HepG2 (cell line): ENCODE measurements around the gene OLFM1. TPM values are rescaled to one million over a fixed set of nuclear protein-coding genes. Genes with fewer than 3 reads are reported as not detected.

Experiments used
- ATAC-seq: fragments of 200-7000 bp; cut with Tn5 transposase; 3 replicates; pipeline ENCODE4 v1.9.1; 2020; ENCODE audit warnings: mild to moderate bottlenecking, moderate library complexity
- BruUV-seq: library from RNA; stranded (reverse); fragments of 400-500 nt; replicated peaks from 2 replicates; lab custom pipeline; 2021; lab: Mats Ljungman, UMichigan
- CTCF ChIA-PET: fragments of 300-600 bp; formaldehyde crosslinking; extraction: SDS; loops from one replicate; lab custom pipeline; 2021; ENCODE audit warnings: low total read pairs, inconsistent platforms, low intra/inter-chr PET ratio; lab: Yijun Ruan, JAX
- POLR2A ChIA-PET: fragments of 350-600 bp; sonication (Branson Sonifier 250); formaldehyde crosslinking; loops from one replicate; lab custom pipeline; 2020; ENCODE audit warnings: antibody characterized with exemption, inconsistent platforms; lab: Yijun Ruan, JAX
- DNase-seq: peaks from one replicate; pipeline ENCODE4 v3.0.0-alpha.2; 2015; ENCODE audit warnings: low spot score
- FAIRE-seq: peaks from 3 replicates; lab custom pipeline; 2011; peaks lifted over from hg19 to GRCh38; lab: Jason Lieb, UNC
- H2AFZ ChIP-seq: one replicate; pipeline ENCODE4 v1.6.1; 2011; ENCODE audit warnings: low read length, inconsistent platforms
- H3K27ac ChIP-seq: fragments of 300-600 bp; 3 replicates; pipeline ENCODE4 v1.8.0; 2011; ENCODE audit warnings: mixed run types, mild to moderate bottlenecking, mixed read lengths, low read length, inconsistent platforms; ENCODE audit not compliant: insufficient read depth; ENCODE audit errors: extremely low read length
- H3K27me3 ChIP-seq, 2 experiments: fragments of 200-600 bp in 1 of 2; 2 replicates in 1 of 2; 3 replicates in 1 of 2; pipeline versions ENCODE4 v1.6.0 to v1.8.0; 2011; ENCODE audit warnings: low read length in 2 of 2, mild to moderate bottlenecking in 2 of 2, moderate library complexity in 2 of 2, inconsistent platforms in 1 of 2; ENCODE audit not compliant: insufficient read depth in 2 of 2, control insufficient read depth in 1 of 2
- H3K36me3 ChIP-seq, 2 experiments: fragments of 200-600 bp in 1 of 2; replicated peaks in 1 of 2; 2 replicates in 1 of 2; 3 replicates in 1 of 2; pipeline versions ENCODE4 v1.5.1 to v1.8.0; 2011; ENCODE audit warnings: low read length in 2 of 2, inconsistent platforms in 1 of 2; ENCODE audit not compliant: insufficient read depth in 2 of 2, control insufficient read depth in 1 of 2
- H3K4me1 ChIP-seq: 2 replicates; pipeline ENCODE4 v1.5.1; 2012; ENCODE audit warnings: low read length, inconsistent platforms; ENCODE audit not compliant: insufficient read depth
- H3K4me2 ChIP-seq: 2 replicates; pipeline ENCODE4 v1.6.0; 2011; ENCODE audit warnings: low read depth, low read length, inconsistent platforms
- H3K4me3 ChIP-seq, 3 experiments: fragments of 200-600 bp in 1 of 3; sonication (generic), shearing (Covaris generic) in 1 of 3; replicated peaks in 1 of 3; 2 replicates each; pipeline ENCODE4 v1.5.1; 2011 to 2016; ENCODE audit warnings: low read length in 3 of 3, inconsistent platforms in 2 of 3, low read depth in 2 of 3, mild to moderate bottlenecking in 2 of 3, control low read depth in 1 of 3, mixed read lengths in 1 of 3; ENCODE audit not compliant: insufficient read depth in 1 of 3
- H3K79me2 ChIP-seq: one replicate; pipeline ENCODE4 v1.6.1; 2011; ENCODE audit warnings: low read length, inconsistent platforms; ENCODE audit not compliant: insufficient read depth
- H3K9ac ChIP-seq: 2 replicates; pipeline ENCODE4 v1.6.0; 2011; ENCODE audit warnings: mild to moderate bottlenecking, low read depth, low read length, inconsistent platforms; ENCODE audit not compliant: insufficient read depth
- H3K9me3 ChIP-seq: 2 replicates; pipeline ENCODE4 v1.5.1; 2012; ENCODE audit warnings: mild to moderate bottlenecking, low read length
- H4K20me1 ChIP-seq: 2 replicates; pipeline ENCODE4 v1.6.0; 2011; ENCODE audit warnings: inconsistent platforms, mild to moderate bottlenecking, low read length, moderate library complexity; ENCODE audit not compliant: insufficient read depth
- ARNTL ChIP-seq: sonication (generic); formaldehyde crosslinking; IDR thresholded peaks from 2 replicates; pipeline ENCODE4 v1.4.0; 2020; ENCODE audit warnings: mild to moderate bottlenecking, missing genetic modification reagents
- BHLHE40 ChIP-seq: IDR thresholded peaks from 2 replicates; pipeline ENCODE4 v1.6.1; 2011; ENCODE audit warnings: low read length, improper control_type of control experiment
- MEF2D ChIP-seq: sonication (generic); formaldehyde crosslinking; IDR thresholded peaks from 2 replicates; pipeline ENCODE4 v1.5.1; 2020; ENCODE audit warnings: mild to moderate bottlenecking, missing genetic modification reagents
- MZF1 ChIP-seq: sonication (generic); formaldehyde crosslinking; IDR thresholded peaks from 2 replicates; pipeline ENCODE4 v1.8.1; 2023; ENCODE audit warnings: mild to moderate bottlenecking, missing genetic modification reagents, borderline replicate concordance
- SP4 ChIP-seq: sonication (generic); formaldehyde crosslinking; IDR thresholded peaks from 2 replicates; pipeline ENCODE4 v1.8.1; 2023; ENCODE audit warnings: mild to moderate bottlenecking, missing genetic modification reagents
- ZFY ChIP-seq: sonication (generic); formaldehyde crosslinking; IDR thresholded peaks from 2 replicates; pipeline ENCODE4 v1.4.0; 2020; ENCODE audit warnings: missing genetic modification reagents
- ZNF484 ChIP-seq: sonication (generic); formaldehyde crosslinking; IDR thresholded peaks from 2 replicates; pipeline ENCODE4 v1.5.1; 2020; ENCODE audit warnings: mild to moderate bottlenecking, low read depth, missing genetic modification reagents, borderline replicate concordance
- ZNF567 ChIP-seq: sonication (generic); formaldehyde crosslinking; IDR thresholded peaks from 2 replicates; pipeline ENCODE4 v1.8.1; 2023; ENCODE audit warnings: mild to moderate bottlenecking, missing genetic modification reagents, borderline replicate concordance
- WGBS: methylation state at CpG from one replicate; pipeline ENCODE4 v1.1.6; 2017; ENCODE audit warnings: low lambda C conversion rate; 5-methylcytosine and 5-hydroxymethylcytosine counted together
- in situ Hi-C: cut with HindIII; loops from 2 replicates; pipeline ENCODE4 v1.10.0; 2017; ENCODE audit warnings: low pct_unique_long_range_greater_than_20kb; ENCODE audit not compliant: extremely low pct_ligation_motif_present
- intact Hi-C: fragments of 100-400 bp; cut with micrococcal nuclease; formaldehyde crosslinking; loops from one replicate; pipeline ENCODE4 v1.10.0; 2022; ENCODE audit not compliant: unreplicated experiment
- polyA plus RNA-seq, 8 experiments: library from polyadenylated mRNA; depleted of rRNA in 3 of 8; stranded (reverse) in 7 of 8; unstranded in 1 of 8; fragments of >200 nt; fragmentation: Illumina TruSeq in 4 of 8; extraction: Trizol in 4 of 8; gene quantifications; 2 replicates each; pipeline versions ENCODE4 v1.2.1 to v1.2.3, GENCODE V29; 2011 to 2016; ENCODE audit warnings: low read depth in 4 of 8, missing spikeins in 1 of 8, mixed read lengths in 1 of 8; ENCODE audit not compliant: insufficient read depth in 1 of 8
- total RNA-seq, 5 experiments: library from RNA; depleted of rRNA; stranded (reverse); fragments of >200 nt; fragmentation: Illumina TruSeq; extraction: Trizol; gene quantifications; 2 replicates each; pipeline ENCODE4 v1.2.3, GENCODE V29; 2016; ENCODE audit warnings: low read depth in 1 of 5
- TF ChIP-seq, protein P1 (sequence below): sonication (generic); IDR thresholded peaks from 2 replicates; pipeline ENCODE4 v1.6.1; 2016; ENCODE audit warnings: low read depth, borderline replicate concordance
- TF ChIP-seq, protein P2 (sequence below): fragments of 450-650 bp; IDR thresholded peaks from 2 replicates; pipeline ENCODE4 v1.6.1; 2017; ENCODE audit warnings: mild to moderate bottlenecking
- TF ChIP-seq, protein P3 (sequence below): sonication (generic); formaldehyde crosslinking; IDR thresholded peaks from 2 replicates; pipeline ENCODE4 v1.4.0; 2020; ENCODE audit warnings: missing genetic modification reagents, borderline replicate concordance
- TF ChIP-seq, protein P4 (sequence below): sonication (generic); formaldehyde crosslinking; IDR thresholded peaks from 2 replicates; pipeline ENCODE4 v1.5.0; 2020; ENCODE audit warnings: missing genetic modification reagents, mild to moderate bottlenecking, borderline replicate concordance

The OLFM1 gene
- total and polyA plus RNA-seq, 2 of the 13 experiments (the other 11 are each of a cell fraction or from before 2014, with no cell fraction given): not detected

DNA sequence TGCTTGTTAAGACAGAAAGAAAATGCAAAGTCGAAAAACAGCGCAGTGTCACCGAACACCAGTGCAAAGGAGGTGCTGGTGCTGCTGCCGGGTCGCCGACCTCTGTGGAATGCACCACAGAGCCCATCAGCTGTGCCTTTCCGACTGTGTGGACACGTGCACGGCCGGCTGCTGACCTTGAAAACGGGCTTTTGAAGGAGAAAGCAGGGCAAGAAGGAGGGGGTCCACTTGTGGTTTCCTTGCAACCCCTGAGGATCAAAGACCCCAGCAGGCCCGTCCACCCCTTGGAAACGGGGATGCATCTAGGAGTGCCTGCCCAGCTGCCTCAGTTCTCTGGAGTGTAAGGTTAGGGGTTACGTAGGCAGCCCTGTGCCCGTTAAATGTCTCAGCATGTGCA lies 6.2 kb upstream of the OLFM1 start:
- ATAC-seq (no peak), DNase-seq (no peak), FAIRE-seq (no peak)
- no peak overlapping the region for H3K4me3 ChIP-seq
- no peaks in the 10 kb centered on the region for H3K79me2 ChIP-seq
- CTCF ChIA-PET: no interaction called here
- no peaks in the 10 kb centered on the region for H3K36me3 ChIP-seq
- TF ChIP-seq BHLHE40 (peak; percentile 57; the same call in 1 of the 2 replicates), ARNTL (CRISPR knock-in tag) (0 out of 2 replicates have a peak, but pooled peaks have one; percentile 36), MEF2D (CRISPR knock-in tag) (no peak), SP4 (0 out of 2 replicates have a peak, but pooled peaks have one; percentile 27), MZF1 (CRISPR knock-in tag) (no peak)
- TF ChIP-seq, protein P1, sequence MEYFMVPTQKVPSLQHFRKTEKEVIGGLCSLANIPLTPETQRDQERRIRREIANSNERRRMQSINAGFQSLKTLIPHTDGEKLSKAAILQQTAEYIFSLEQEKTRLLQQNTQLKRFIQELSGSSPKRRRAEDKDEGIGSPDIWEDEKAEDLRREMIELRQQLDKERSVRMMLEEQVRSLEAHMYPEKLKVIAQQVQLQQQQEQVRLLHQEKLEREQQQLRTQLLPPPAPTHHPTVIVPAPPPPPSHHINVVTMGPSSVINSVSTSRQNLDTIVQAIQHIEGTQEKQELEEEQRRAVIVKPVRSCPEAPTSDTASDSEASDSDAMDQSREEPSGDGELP: peak; percentile 36; the same call in 1 of the 2 replicates
- in situ Hi-C loops (no loop called here), intact Hi-C loops (no loop called here)
- no peaks in the 10 kb centered on the region for H3K9me3 ChIP-seq
- H3K27me3 ChIP-seq: peaks cover 3 to 86% of the 10 kb centered on the region in 2 experiments
- no peak overlapping the region for H2AFZ ChIP-seq
- H4K20me1 ChIP-seq: peaks cover 7% of the 10 kb centered on the region; the same call in 1 of the 2 replicates
- no TSS peak for BruUV-seq
- no peak overlapping the region for H3K4me2 ChIP-seq
- no peak overlapping the region for H3K9ac ChIP-seq
- H3K4me1 ChIP-seq: peaks cover 31% of the 10 kb centered on the region
- POLR2A ChIA-PET: no interaction called here
- 2% methylated on average over 10 of the region's 15 CpGs for whole genome bisulfite sequencing
- no peak overlapping the region for H3K27ac ChIP-seq

DNA sequence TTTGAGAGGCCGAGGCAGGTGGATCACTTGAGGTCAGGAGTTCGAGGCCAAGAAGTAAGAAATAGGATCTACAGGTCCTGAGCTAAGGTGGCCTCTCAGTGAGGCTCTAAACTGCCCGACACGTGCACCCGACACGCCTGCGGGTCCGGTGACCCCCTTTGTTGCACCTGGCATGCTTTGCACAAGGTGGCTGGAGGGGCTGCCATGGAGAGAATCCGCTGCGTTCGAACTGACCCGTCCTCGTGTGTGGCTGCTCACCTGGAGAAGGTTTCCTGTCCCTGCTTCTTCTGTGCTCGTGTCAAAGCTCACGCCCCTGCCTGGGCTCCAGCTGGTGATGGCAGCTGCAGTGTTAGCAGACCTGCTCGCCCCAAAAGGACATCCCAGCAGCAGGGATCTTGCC lies 5.7 kb upstream of the OLFM1 start:
- H3K4me3 ChIP-seq: no peak overlapping the region
- no peak overlapping the region for H3K27ac ChIP-seq
- no peak overlapping the region for H2AFZ ChIP-seq
- ChIA-PET POLR2A (no interaction called here), CTCF (no interaction called here)
- intact Hi-C loops (no loop called here), in situ Hi-C loops (no loop called here)
- no peak overlapping the region for H3K4me2 ChIP-seq
- 7% methylated on average over 3 of the region's 16 CpGs for WGBS
- no peaks in the 10 kb centered on the region for H3K9me3 ChIP-seq
- FAIRE-seq (no peak), DNase-seq (no peak), ATAC-seq (no peak)
- H3K4me1 ChIP-seq: peaks cover 36% of the 10 kb centered on the region
- H3K36me3 ChIP-seq: no peaks in the 10 kb centered on the region
- H3K27me3 ChIP-seq: peaks cover 3 to 87% of the 10 kb centered on the region in 2 experiments
- H3K9ac ChIP-seq: no peak overlapping the region
- BruUV-seq: no TSS peak
- peaks cover 7% of the 10 kb centered on the region; the same call in 1 of the 2 replicates for H4K20me1 ChIP-seq
- H3K79me2 ChIP-seq: no peaks in the 10 kb centered on the region
- TF ChIP-seq, protein P2, sequence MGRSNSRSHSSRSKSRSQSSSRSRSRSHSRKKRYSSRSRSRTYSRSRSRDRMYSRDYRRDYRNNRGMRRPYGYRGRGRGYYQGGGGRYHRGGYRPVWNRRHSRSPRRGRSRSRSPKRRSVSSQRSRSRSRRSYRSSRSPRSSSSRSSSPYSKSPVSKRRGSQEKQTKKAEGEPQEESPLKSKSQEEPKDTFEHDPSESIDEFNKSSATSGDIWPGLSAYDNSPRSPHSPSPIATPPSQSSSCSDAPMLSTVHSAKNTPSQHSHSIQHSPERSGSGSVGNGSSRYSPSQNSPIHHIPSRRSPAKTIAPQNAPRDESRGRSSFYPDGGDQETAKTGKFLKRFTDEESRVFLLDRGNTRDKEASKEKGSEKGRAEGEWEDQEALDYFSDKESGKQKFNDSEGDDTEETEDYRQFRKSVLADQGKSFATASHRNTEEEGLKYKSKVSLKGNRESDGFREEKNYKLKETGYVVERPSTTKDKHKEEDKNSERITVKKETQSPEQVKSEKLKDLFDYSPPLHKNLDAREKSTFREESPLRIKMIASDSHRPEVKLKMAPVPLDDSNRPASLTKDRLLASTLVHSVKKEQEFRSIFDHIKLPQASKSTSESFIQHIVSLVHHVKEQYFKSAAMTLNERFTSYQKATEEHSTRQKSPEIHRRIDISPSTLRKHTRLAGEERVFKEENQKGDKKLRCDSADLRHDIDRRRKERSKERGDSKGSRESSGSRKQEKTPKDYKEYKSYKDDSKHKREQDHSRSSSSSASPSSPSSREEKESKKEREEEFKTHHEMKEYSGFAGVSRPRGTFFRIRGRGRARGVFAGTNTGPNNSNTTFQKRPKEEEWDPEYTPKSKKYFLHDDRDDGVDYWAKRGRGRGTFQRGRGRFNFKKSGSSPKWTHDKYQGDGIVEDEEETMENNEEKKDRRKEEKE: no peak
- TF ChIP-seq, protein P3, sequence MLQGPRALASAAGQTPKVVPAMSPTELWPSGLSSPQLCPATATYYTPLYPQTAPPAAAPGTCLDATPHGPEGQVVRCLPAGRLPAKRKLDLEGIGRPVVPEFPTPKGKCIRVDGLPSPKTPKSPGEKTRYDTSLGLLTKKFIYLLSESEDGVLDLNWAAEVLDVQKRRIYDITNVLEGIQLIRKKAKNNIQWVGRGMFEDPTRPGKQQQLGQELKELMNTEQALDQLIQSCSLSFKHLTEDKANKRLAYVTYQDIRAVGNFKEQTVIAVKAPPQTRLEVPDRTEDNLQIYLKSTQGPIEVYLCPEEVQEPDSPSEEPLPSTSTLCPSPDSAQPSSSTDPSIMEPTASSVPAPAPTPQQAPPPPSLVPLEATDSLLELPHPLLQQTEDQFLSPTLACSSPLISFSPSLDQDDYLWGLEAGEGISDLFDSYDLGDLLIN (CRISPR knock-in tag): no peak
- TF ChIP-seq, protein P4, sequence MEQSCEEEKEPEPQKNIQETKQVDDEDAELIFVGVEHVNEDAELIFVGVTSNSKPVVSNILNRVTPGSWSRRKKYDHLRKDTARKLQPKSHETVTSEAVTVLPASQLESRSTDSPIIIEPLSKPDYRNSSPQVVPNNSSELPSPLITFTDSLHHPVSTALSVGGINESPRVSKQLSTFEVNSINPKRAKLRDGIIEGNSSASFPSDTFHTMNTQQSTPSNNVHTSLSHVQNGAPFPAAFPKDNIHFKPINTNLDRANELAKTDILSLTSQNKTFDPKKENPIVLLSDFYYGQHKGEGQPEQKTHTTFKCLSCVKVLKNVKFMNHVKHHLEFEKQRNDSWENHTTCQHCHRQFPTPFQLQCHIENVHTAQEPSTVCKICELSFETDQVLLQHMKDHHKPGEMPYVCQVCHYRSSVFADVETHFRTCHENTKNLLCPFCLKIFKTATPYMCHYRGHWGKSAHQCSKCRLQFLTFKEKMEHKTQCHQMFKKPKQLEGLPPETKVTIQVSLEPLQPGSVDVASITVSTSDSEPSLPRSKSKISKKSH: no peak
- TF ChIP-seq ZFY (no peak), ZNF484 (CRISPR knock-in tag) (no peak), ZNF567 (CRISPR knock-in tag) (no peak)
